Gastrocnemius medialis (tissue), 4 donors: ENCODE results near the gene RNF175. TPM values are rescaled to one million over a fixed set of nuclear protein-coding genes. Genes with fewer than 3 reads are reported as not detected.

Source experiments
- ATAC-seq, 2 donors: fragments of 150-250 bp; one replicate each; pipeline ENCODE4 v1.9.1; 2016
- DNase-seq, 2 donors: peaks; one replicate each; pipeline ENCODE4 v3.0.0-alpha.2; 2019
- H3K27ac ChIP-seq, 4 donors: fragments of 200-600 bp; sonication (generic); 1 replicate in 1 of 4; 2 replicates in 3 of 4; pipeline ENCODE4 v1.5.1; 2016 to 2018; ENCODE audit warnings: mild to moderate bottlenecking in 2 of 4, moderate library complexity in 1 of 4
- H3K27me3 ChIP-seq, 3 donors: fragments of 200-600 bp; sonication (generic) in 2 of 3; 1 replicate in 1 of 3; 2 replicates in 2 of 3; pipeline versions ENCODE4 v1.5.1 to v1.6.0; 2016 to 2019; ENCODE audit warnings: mild to moderate bottlenecking in 1 of 3, moderate library complexity in 1 of 3
- H3K36me3 ChIP-seq, 2 donors: fragments of 200-600 bp; sonication (generic) in 1 of 2; one replicate each; pipeline ENCODE4 v1.5.1; 2017 to 2018
- H3K4me1 ChIP-seq, 2 donors: fragments of 200-600 bp; sonication (generic) in 1 of 2; one replicate each; pipeline ENCODE4 v1.5.1; 2016 to 2017; ENCODE audit warnings: mild to moderate bottlenecking in 2 of 2
- H3K4me3 ChIP-seq, 4 donors: fragments of 200-600 bp; sonication (generic) in 3 of 4; 1 replicate in 1 of 4; 2 replicates in 3 of 4; pipeline ENCODE4 v1.5.1; 2016 to 2019; ENCODE audit warnings: mild to moderate bottlenecking in 2 of 4
- H3K9me3 ChIP-seq, 3 donors: fragments of 200-600 bp; sonication (generic) in 2 of 3; 1 replicate in 1 of 3; 2 replicates in 2 of 3; pipeline ENCODE4 v1.5.1; 2016 to 2019
- CTCF ChIP-seq, 5 experiments: fragments of 450-650 bp in 3 of 5; fragments of 200-600 bp in 2 of 5; sonication (generic) in 2 of 5; IDR thresholded peaks in 4 of 5; conservative IDR thresholded peaks in 1 of 5; 1 replicate in 4 of 5; 2 replicates in 1 of 5; pipeline ENCODE4 v1.5.1; 2016 to 2019; ENCODE audit warnings: antibody characterized with exemption in 5 of 5, mild to moderate bottlenecking in 3 of 5, moderate library complexity in 3 of 5
- POLR2A ChIP-seq, 2 donors: fragments of 450-650 bp; IDR thresholded peaks; one replicate each; pipeline ENCODE4 v1.6.1; 2017; ENCODE audit warnings: antibody characterized with exemption in 2 of 2, mild to moderate bottlenecking in 2 of 2, moderate library complexity in 2 of 2
- in situ Hi-C, 4 donors: fragments of 200-750 bp; cut with MboI; loops; one replicate each; pipeline versions ENCODE4 v1.15.0 to v1.8.0; 2017; ENCODE audit warnings: low sequenced_read_pairs in 4 of 4
- intact Hi-C: fragments of 100-400 bp; cut with DNase I; formaldehyde crosslinking; loops from one replicate; pipeline ENCODE4 v1.15.1; 2023; ENCODE audit warnings: low total_unique reads
- total RNA-seq, 4 donors: library from RNA; depleted of rRNA; stranded (reverse); fragments of >200 nt; gene quantifications; one replicate each; pipeline versions ENCODE4 v1.1.0 to v1.2.3, GENCODE V29; 2016

The RNF175 gene
- total RNA-seq, 4 donors from 2014 or later: 1.2 TPM; not detected in 3

GRCh38 chr4:153725136-153725830, 34.5 kb downstream of the RNF175 start:
- H3K4me3 ChIP-seq: no peak overlapping the region
- H3K27me3 ChIP-seq: no peaks in the 10 kb centered on the region
- DNase-seq: no peak
- no peak overlapping the region for H3K27ac ChIP-seq
- H3K9me3 ChIP-seq: no peaks in the 10 kb centered on the region
- no peak for ATAC-seq
- in situ Hi-C loops: no loop called here
- intact Hi-C loops: no loop called here
- TF ChIP-seq CTCF (IDR thresholded peaks at IDR 0.05 in 4 of 5, conservative IDR thresholded peaks at IDR 0.05 in 1 of 5) (no peak), POLR2A (IDR thresholded peaks at IDR 0.05) (no peak)
- no peaks in the 10 kb centered on the region for H3K4me1 ChIP-seq
- no peaks in the 10 kb centered on the region for H3K36me3 ChIP-seq

GRCh38 chr4:153724606-153725005, 35.2 kb downstream of the RNF175 start:
- Histone ChIP-seq H3K36me3 (no peaks in the 10 kb centered on the region), H3K4me3 (no peak overlapping the region), H3K9me3 (no peaks in the 10 kb centered on the region), H3K27ac (no peak overlapping the region), H3K27me3 (no peaks in the 10 kb centered on the region), H3K4me1 (no peaks in the 10 kb centered on the region)
- ATAC-seq (no peak), DNase-seq (no peak)
- no peak for TF ChIP-seq CTCF (IDR thresholded peaks at IDR 0.05 in 4 of 5, conservative IDR thresholded peaks at IDR 0.05 in 1 of 5)
- TF ChIP-seq POLR2A (IDR thresholded peaks at IDR 0.05): no peak
- intact Hi-C loops (no loop called here), in situ Hi-C loops (no loop called here)

- intact Hi-C loops: no loop called here
- no peak overlapping the region for H3K4me3 ChIP-seq
- no peaks in the 10 kb centered on the region for H3K36me3 ChIP-seq
- no peaks in the 10 kb centered on the region for H3K27me3 ChIP-seq
- in situ Hi-C loops: no loop called here
- TF ChIP-seq CTCF (IDR thresholded peaks at IDR 0.05 in 4 of 5, conservative IDR thresholded peaks at IDR 0.05 in 1 of 5): no peak
- TF ChIP-seq POLR2A (IDR thresholded peaks at IDR 0.05): no peak
- no peak overlapping the region for H3K27ac ChIP-seq
- DNase-seq: no peak
- no peak for ATAC-seq
- no peaks in the 10 kb centered on the region for H3K9me3 ChIP-seq
- no peaks in the 10 kb centered on the region for H3K4me1 ChIP-seq
These were observed 37.8 kb downstream of the RNF175 start for GRCh38 chr4:153722036-153722435.

GRCh38 chr4:153713866-153714646, 45.8 kb downstream of the RNF175 start:
- ATAC-seq: no peak
- intact Hi-C loops: no loop called here

More at GRCh38 chr4:153713866-153714646, 45.8 kb downstream of the RNF175 start:
- H3K4me3 ChIP-seq: no peak overlapping the region
- H3K27me3 ChIP-seq: no peaks in the 10 kb centered on the region
- H3K36me3 ChIP-seq: no peaks in the 10 kb centered on the region
- no peaks in the 10 kb centered on the region for H3K4me1 ChIP-seq
- in situ Hi-C loops: no loop called here
- DNase-seq: no peak
- no peak overlapping the region for H3K27ac ChIP-seq
- TF ChIP-seq CTCF (IDR thresholded peaks at IDR 0.05 in 4 of 5, conservative IDR thresholded peaks at IDR 0.05 in 1 of 5) (no peak), POLR2A (IDR thresholded peaks at IDR 0.05) (no peak)
- no peaks in the 10 kb centered on the region for H3K9me3 ChIP-seq
